ENCODE data around the gene PLPP7.
"Not testable (repeated sequence)": the region's sequence is repeated elsewhere in the genome, so short reads cannot be mapped to it uniquely, and the experiment has no call there.

The PLPP7 gene

DNA sequence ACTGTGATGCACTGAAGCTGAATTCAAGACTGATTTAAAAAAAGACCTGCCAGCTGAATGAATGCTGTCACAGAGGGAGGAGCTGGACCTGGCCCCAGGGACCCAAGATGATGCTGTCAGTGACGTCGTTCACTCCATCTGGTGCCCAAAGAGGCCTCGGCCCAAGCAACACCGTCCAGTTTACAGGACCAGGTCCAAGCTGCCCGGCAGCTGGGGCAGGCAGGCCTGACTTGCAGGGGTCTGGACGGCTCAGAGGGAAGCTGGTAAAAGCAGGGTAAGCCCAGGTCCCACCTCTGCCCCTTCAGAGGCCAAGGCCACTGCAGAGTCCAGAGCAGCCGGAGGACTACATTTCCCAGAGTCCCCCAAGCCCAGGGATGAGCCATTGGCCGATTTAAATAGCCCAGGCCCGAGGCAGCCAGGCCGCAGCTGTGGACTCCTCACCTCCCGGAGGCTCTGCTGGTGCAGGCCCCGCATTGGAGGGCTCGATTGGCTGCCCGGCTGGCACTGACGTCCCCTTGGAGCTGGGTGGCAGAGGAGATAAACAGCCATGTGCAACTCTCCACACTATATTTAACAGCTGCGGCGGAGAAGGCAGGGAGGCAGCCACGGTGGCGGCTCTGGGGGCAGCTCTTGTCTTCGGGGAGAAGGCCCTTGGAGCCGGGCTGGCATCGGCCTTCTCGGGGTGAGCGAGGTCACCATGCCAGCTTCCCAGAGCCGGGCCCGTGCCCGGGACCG is at the start of gene PLPP7:
TSS of gene PLPP7 (plus strand) at position 423 of the 735 bp plus-strand sequence. CDS start at position 698, 275 bp downstream.
- no peak for DNase-seq (ENCODE audit: low read depth)

DNA sequence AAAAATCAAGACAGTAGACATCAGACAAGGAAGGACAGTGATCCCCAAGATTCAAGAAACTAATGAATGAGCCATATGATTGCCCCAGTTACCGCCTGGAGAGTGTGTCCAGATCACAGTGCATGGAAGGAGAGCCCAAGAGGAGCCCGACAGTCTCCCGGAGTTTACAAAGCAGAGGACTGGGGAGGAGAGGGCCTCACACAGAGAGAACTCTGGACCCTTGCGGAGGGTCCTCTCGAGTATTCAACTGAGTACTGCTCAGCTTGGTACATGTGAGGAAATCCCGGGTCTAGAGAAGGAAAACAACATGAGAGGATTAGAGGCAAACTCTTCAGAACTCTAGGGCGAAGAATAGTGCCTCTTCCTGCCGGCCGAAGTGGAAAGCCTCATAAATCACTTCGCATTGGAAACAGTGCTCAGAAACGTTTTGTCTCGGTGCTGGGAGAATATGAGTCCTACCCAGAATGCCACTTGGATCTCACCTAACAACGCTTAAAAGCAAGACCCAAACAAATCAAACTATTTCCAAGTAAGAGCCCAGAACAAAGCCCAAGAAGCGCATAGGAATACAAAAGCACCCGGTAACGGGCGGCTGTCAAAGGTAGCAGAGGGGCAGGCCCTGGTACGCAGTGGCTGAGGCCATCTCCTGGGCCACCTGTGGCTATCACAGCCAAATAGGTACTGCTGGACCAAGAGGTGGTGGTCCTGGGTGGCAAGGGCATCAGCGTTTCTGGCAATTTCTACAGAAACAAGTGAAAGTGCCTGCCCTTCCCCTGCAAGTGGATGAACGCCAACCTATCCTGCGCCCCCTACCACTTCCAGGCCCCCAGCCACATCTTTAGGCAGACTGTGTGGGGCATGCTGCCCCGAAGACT is 49.2 kb upstream of the PLPP7 start:
- no peak for DNase-seq (ENCODE audit: low read depth)

DNA sequence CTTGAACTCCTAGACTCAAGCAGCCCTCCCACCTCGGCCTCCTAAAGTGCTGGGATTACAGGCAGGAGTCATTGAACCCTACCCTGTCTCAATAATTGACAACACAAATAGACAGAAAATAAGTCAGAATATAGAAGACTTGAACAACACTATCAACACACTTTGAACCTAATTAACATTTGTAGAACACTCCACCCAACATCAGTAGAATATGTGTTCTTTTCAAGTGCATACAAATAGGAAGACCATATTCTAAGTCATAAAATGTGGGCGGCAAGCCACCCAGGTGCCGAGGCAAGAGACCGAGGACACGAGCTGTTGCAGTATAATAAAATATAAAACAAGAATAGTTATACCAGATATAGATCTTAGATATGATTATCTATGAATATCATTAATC is 45.2 kb upstream of the PLPP7 start:
- not testable (repeated sequence) for DNase-seq (ENCODE audit: low read depth)

DNA sequence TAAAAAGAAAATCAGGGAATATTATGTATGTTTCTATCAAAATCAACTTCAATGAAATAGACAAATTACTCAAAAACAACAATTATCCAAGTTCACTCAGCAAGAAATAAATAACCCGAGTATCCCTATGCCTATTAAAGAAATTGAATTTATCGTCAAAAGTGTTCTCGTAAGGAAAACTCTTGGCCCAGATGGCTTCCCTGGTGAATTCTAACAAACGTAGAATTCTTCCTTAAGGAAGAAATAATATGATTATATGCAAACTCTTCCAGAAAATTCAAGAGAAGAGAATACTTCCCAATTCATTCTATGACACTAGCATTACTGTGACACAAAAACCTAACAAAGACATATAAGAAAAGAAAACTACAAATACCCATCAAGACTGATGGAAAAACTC is 42.9 kb upstream of the PLPP7 start:
- no peak for DNase-seq (ENCODE audit: low read depth)

DNA sequence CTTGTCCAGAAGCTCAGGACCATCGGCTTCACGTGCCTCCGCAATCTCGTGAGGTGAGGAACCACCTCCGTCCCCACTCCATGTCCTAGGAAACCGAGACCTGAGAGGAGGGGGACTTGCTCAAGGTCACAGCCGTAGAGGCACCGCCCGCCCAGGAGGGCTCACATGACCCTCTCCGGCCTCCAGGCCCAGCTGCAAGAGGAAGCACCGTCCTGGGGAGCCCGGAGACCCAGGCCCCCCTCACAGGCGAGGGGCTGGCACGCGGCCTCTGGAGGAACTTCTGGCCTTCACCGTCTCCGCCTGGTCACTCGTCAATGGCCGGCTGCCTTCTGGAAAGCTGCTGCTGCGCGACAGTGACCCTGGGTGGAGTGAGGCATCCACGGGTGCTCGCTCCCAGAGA is 37.4 kb upstream of the PLPP7 start:
- no peak for DNase-seq (ENCODE audit: low read depth)

DNA sequence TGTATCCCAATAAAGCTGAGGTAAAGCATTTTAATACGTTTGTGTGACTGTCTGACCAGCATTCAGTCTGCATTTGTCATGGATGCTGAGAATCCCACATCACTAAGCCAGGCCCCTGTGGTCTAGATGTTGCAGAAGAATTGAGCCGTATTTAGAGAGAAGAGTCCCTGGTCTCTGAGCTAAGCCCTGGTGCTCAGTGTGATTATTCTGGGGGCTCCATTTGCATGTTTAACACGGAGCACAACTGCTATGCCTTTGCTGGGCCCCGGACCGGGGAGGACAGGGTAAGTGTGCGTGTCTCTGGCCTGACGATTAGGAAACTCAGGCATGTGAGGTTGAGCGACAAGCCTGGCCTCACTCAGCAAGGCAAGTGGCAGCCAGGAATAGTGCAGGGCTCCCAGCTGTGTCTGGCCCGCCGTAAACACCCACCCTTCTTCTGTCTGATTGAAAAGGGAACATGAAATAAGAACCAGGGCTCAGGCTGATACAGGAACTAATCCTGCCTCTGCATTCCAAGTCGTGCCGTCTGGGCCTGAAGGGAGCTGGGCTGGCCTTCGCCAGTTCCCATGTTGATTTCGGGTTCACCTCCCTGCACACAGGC is 35.5 kb upstream of the PLPP7 start:
- DNase-seq (ENCODE audit: low read depth) = no peak

DNA sequence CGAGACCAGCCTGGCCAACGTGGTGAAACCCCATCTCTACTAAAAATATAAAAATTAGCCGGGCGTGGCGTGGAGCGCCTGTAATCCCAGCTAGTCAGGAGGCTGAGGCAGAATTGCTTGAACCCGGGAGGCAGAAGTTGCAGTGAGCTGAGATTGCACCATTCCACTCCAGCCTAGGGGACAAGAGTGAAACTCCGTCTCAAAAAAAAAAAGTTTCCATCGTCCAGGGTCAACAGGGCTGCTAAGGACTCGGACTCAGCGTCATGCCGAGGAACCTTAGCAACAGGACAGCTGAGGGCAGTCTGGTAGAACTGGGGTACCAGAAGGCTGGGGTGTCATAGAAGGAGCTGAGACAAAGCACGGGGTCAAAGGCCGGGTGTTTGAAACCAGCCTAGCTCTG is 34.9 kb upstream of the PLPP7 start:
- DNase-seq (ENCODE audit: low read depth) = no peak

DNA sequence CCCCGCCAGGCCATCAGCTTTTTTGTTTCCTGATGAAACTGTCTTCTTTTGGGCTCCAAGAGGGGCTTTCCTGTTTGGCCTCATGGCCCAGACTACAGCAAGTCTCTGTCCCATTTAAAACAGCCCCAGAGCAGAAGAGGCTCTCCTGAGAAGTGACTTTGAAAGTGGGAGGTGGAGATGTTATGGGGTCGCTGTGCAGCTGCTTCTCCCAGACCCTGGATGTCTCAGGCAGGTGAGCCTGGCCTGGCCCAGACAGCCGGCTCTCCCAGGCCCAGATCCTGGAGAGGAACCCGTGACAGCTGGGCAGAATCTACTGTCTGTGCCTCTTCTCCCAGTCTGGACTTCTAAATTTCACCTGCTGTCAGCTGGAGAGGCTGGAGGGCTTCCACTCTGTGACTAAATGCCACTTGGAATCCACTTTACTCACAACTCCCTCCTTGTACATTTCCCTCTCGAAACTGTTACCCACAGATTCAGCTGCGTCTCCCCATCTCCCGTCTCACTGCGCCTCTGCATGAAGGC is 33.8 kb upstream of the PLPP7 start:
- DNase-seq (ENCODE audit: low read depth) = no peak

DNA sequence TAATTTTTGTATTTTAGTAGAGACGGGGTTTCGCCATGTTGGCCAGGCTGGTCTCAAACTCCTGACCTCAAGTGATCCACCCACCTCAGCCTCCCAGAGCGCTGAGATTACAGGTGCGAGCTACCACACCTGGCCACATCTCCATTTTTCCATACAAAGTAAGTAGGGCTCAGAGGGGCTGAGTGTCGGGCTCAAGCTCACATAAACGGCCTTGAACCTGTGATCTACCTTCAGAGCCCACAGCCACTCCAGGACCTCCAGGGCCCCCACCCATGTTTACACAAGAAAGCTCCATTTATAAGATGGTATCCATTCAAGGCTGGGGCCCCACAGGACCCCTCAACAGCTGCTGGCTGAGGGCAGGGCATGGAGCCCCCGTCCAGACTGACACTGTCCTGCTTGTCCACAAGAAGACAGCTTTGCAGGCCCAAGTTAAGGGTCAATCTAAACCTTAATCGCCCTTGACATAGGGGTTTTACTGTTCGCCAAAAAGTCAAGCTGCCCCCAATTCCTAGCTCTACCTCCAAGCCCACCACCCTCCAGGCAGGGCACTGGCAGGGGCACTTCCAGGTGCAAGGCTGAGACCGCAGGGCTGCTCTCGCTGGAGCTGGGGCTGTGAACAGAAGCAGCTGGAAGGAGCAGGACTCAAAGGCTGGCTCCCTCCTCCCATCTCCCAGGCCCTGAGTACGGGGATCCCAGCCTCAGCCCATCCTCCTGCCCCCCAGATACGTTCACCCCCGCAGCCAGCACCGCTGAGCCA is 32.1 kb upstream of the PLPP7 start:
- no peak for DNase-seq (ENCODE audit: low read depth)

DNA sequence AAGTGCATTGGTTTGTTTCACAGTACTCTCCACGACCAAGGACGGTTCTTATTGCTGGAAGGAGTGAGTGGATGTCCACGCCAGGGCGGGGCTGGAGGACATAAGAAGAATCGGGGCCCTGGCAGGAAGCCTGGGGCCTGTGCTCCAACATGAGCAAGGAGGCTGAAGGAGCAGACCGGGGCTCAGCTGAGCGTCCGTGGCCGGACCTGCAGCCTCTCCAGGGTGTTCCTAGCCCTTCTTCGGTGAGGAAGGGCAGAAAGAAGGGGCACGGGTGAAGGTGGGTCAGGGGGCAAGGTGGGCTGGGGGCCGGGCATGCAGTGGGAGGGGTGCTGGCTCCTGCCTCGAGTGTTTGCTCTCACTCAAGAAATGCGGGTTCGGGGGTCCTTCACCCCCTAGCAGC is 31.3 kb upstream of the PLPP7 start:
- DNase-seq (ENCODE audit: low read depth) = no peak

DNA sequence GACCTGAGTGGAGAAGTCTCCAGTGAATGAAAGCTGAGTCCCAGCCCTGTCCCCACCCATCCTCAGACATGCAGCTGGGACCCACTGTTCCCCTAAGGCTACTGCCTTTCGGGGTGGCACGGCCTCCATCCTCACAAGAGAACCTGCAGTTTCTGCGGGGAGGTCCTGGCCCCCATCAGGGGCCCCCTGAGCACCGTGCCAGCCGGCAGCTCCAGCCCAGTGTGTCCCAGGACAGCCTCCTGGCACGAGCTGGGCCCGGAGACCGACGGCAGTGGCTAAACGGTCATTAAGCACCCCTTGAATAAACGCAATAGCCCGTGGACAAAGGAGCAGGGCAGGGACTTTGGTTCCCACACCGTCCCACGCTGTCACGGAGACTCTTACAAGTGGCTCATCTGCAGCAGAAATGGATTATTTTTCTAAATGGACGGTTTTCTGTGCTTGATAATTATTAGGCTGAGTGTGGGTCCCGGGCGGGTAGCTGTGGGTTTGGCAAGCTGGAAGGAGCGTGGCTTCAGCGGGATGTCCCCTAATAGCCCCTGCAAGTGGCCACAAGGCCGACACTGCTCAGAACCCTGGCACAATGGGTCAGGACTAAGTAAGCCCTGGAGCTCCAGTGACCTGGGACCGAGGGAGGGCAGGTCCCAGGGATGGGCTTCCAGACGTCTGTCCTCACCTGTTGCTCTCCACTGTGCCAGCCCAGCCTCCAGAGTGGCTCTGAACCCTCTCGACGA is 30.7 kb upstream of the PLPP7 start:
- DNase-seq (ENCODE audit: low read depth) = no peak

DNA sequence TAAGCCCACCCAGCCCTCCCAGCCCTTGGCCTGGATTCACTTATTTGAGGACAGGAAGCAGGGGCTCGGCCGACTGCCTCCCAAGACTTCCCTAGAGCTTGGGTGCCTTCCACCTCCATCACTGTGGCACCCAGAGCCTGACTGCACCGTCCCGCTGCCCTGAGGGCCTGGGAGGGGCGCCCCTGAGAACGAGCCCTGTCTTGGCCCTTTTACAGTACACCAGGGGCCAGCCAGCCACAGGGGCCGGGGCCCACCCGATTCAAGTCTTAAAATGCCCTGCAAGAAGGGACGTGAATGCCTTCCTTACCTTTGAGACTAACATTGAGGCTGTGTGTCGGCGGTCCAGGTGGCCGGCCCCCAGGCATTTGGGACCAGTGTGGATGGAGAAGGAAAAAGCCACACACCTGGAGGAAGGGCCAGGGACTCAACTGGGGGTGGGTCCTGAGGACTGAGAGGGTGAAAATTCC is 30.1 kb upstream of the PLPP7 start:
- DNase-seq (ENCODE audit: low read depth) = no peak

DNA sequence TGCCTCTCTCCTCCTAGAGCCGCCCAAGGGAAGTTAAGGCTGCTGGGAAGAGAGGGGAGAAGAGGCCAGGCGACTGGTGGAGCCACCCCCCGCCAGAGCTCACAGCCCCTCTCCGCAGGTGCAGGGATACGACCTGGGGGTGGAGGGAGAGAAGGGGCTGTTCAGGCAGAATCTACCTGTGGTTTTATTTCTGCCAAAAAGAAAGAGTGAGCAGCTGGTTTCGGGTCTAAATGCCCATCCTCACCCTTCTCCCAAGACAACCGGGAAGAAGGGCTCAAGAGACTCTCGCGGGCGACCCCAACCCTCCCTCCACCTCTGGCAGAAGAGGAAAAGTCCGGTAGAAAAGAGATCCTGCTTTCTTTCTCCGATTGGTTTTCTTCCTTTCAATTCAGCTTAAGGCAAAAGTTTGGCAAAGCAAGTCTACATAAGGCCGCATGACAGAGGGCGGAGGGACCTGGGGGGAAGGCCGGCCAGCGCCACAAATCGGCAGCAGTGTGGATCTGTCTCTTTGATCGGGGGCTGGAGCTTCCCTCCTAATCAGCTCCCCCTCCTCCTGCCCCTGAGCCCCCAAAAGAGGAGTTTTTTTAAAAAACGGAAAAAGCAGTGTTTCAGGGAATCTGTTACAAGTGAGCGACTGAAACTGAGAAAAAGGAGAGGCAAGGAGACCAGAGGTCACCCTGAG is 29.5 kb upstream of the PLPP7 start:
- no peak for DNase-seq (ENCODE audit: low read depth)

DNA sequence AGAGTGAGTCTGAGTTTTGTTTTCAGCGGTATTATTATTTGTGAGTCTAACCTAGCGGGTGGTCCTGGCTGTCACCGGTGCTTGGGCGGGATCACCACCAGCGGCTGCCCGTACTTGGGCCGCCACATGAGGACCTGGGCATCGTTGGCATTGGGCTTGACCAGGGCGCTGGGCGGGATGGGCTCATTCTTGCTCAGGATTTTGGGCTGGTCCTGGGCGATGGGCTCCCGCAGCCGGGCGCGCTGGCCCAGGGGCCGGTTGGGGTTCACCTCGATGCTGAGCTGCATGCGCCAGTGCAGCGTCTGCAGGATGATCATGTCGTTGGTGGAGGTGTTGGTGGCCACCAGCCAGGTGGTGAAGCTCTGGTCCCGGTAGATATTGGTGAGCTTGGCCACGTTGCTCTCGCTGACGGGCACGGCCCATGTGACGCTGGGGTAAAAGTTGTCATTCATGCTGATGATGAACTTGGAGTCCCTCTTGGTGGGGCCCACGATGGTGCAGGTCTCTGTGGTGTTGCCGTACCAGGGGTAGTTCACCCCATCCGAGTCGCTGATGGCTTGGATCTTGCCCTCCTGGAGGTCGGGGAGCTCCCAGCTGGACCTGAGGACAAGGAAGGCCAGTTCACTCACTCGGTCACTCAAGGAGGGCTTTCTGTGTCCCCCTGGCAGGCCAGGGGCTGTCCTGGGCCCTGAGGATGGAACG is 28.6 kb upstream of the PLPP7 start:
- no peak for DNase-seq (ENCODE audit: low read depth)

DNA sequence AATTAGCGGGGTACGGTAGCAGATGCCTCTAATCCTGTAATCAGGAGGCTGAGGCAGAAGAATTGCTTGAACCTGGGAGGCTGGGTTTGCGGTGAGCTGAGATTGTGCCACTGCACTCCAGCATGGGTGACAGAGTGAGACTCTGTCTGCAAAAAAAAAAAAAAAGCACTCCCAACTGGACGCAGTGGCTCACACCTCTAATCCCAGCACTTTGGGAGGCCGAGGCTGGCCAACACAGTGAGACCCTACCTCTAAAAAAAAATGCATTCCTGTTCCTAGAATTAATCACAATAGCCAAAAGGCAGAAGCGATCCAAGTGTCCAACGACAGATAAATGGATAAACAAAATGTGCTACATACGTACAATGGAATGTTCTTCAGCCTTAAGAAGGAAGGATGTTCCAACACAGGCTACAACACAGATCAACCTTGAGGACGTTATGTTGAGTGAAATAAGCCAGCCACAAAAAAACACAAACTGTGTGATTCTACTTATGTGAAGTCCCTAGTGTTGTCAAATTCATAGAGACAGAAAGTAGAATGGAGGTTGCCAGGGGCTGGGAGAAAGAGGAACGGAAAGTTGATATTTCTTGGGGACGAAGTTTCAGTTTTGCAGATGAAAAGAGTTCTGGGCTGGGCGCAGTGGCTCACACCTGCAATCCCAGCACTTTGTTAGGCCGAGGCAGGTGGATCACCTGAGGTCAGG is 27.0 kb upstream of the PLPP7 start:
- DNase-seq (ENCODE audit: low read depth) = no peak

DNA sequence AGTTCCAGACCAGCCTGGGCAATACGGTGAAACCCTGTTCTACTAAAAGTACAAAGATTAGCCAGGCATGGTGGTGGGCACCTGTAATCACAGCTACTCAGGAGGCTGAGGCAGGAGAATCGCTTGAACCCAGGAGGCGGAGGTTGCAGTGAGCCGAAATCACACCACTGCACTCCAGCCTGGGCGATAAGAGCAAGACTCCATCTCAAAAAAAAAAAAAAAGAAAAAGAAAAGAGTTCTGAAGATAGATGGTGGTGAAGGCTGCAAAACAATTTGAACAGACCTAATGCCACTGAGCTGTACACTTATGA is 26.5 kb upstream of the PLPP7 start:
- DNase-seq (ENCODE audit: low read depth) = not testable (repeated sequence)

DNA sequence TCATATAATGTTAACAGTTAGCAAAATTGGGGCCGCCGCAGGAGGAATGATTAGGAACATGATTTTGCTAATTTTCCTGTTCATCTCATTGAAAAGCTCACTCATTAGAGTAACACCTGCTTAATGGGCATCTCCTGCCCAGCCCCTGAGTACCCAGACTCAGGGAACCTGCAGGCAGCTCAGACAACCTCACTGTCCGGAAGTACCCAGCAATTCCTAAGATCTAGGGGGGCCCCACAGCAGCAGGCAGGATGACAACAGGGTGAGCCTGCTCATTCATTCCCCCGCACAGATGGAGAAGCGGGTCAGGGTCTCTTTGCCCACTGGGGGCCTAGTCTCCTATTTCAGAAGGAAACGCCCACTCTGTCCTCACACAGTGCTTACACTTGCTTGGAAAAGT is 25.8 kb upstream of the PLPP7 start:
- DNase-seq (ENCODE audit: low read depth) = no peak

DNA sequence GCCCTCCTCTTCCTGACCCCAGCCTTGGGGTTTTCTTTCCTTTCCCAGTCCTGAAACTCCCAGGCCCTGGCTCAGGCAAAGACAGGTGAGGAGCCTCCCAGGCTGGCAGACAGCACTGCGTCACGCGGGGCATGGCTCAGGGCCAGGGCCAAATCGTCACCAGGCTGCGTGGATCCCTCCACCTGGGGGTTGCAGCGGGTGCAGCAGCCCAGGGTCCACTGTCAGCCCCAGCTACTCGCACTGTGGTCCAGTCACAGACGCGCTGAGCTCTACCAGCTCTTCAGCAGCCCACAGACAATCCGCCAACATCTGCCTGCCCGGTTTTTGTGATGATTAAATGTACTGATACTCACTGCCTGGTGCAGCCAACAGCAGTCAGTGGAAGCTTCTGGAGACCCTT is 25.3 kb upstream of the PLPP7 start:
- no peak for DNase-seq (ENCODE audit: low read depth)
